ENCODE results near the gene NPAT.
"Not testable (repeated sequence)": the region's sequence is repeated elsewhere in the genome, so short reads cannot be mapped to it uniquely, and the experiment has no call there.

Gene NPAT

DNA sequence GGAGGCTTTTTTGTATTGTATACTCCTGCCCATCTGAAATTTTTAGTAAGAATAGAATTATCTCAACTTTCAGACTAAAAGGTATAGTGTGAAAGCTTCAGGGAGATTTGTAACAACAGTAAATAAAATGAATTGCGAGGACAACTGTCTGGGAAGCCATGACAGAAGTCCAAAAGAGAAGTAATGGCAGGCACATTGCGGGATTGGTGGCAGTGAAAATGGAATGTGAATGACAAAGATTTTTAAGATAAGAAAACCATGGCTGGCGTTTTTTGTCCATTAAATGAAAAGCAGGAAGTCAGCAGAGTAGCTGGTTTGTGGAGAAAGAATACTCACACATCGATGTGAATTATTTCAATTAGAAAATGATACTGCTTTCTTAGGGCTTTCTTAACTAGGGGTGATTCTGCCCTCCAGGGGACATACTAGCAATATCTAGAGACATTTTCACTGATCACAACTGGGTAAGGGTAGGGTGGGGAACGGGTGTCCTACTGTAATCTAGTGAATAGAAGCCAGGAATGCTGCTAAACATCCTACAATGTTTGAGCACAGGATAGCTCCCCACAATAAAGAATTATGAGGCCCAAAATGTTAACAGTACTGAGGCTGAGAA, 1.6 kb downstream of the NPAT start:
- DNase-seq (ENCODE audit: low spot score) = no peak

DNA sequence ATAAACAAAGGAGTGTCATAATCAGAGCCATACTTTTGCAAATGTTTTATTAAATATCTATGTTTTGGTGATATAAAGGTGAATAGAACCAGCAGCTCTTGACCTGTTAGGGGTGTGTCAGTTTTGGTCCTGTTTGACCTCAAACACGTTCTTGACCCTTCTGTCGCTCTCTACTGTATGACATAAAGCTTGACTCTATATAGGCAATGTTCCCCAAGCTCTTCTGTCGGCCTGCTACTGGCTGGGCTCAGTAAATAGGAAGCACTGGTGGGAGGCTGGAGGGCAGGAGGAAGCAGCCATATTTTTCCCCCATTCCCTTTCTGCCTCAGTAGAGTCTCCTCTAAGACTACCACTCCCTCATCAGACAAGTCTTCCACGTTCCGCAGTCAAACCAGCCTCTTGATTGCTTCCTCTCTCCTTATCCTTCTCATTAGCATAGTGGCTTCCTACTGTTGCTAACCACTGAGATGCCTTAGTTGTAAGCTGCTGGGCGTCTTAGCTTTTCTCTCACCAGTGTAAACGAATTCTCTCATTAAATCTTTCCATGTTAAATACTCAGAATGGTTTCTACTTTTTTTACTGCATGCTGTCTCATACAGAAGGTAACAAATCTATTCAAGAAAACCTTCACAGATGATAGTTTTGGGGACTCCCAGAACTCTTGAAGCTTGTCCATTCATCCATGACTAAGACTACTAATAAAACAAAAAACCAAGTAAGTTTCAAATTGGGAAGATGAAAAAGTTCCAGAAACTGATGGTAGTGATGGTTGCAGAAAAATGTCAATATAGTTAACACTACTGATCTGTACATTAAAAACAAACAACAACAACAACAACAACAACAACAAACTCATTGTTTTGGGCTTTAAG, 3.3 kb downstream of the NPAT start:
- no peak for DNase-seq (ENCODE audit: low spot score)

DNA sequence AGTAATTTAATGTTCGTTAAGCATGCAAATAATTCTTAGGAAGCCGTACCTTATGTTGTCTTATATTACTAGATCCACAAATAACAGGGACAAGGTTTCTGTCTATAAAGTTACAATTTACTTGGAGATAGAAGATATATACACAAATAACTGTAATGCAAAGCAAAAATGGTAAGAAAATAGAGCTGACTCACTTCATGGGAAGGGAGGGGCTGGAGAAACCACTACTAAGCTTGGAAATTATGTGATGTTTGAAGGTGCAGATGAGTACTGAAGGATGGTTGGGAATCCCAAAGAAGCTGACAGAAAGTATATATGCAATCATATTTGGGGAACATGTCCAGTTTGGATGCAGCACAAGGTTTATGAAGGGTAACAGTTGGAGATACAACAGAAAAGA, 4.0 kb downstream of the NPAT start:
- no peak for DNase-seq (ENCODE audit: low spot score)

DNA sequence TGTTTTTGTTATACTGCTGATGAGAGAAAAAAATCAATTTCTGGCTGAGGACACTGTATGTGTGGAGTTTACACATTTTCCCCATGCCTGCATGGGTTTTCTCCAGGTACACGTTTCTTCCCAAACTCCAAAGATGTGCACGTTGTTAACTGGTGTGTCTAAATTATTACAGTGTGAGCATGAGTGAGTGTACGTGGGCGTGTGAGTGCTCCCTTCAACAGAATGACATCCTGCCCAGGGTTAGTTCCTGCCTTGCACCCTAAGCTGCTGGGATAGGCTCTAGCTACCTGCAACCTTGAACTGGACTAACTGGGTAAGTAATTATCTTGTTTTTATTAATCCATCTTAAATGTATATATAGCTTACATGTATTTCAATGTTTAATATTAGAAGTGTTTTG, 5.5 kb downstream of the NPAT start:
- DNase-seq (ENCODE audit: low spot score) = no peak

DNA sequence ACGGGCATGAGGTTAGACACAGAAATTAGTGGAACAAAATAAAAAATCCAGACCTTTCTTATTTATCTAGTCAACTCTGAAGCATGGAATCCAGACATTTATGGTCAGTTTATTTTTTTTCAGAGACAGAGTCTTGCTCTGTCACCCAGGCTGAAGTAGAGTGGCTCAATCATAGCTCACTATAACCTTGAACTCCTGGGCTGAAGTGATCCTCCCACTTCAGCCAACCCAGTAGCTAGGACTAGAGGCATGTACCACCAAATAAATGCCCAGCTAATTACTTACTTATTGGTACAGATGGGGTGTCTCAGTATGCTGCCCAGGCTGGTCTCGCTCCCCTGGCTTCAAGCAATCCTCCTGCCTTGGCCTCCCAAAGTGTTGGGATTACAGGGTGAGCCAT, 8.7 kb downstream of the NPAT start:
- no peak for DNase-seq (ENCODE audit: low spot score)

DNA sequence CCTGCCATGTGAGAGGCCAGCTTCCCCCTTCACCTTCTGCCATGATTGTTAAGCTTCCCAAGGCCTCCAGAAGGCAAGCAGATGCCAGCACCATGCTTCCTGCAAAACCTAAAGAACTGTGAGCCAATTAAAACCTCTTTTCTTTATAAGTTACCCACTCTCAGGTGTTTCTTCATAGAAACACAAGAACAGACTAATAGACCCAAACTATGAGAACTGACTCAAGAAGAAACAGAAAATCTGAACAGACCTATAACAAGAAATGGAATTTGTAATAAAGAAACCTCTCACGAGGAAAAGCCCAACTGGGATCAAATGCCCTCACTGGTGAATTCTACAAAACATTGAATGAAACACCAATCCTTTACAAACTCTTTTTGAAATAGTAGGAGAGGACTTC, 12.0 kb downstream of the NPAT start:
- no peak for DNase-seq (ENCODE audit: low spot score)

DNA sequence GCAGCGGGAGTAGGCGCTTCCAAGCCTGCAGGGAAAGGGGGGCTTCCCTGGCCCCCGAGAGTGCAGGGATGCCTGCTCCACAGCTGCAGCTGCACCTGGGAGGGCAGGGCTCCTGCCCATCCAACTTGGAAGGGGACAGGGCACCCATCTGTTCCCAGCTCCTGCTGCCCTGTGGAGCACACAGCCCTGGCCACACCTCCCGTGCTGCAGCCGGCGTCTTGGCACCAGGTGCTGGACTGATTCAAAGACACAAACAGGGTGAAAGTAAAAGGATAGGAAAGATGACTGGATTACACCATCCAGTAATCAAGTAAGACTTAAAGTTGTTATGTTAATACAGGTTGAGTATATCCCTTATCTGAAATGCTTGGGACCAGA, 14.8 kb downstream of the NPAT start:
- DNase-seq (ENCODE audit: low spot score) = no peak

DNA sequence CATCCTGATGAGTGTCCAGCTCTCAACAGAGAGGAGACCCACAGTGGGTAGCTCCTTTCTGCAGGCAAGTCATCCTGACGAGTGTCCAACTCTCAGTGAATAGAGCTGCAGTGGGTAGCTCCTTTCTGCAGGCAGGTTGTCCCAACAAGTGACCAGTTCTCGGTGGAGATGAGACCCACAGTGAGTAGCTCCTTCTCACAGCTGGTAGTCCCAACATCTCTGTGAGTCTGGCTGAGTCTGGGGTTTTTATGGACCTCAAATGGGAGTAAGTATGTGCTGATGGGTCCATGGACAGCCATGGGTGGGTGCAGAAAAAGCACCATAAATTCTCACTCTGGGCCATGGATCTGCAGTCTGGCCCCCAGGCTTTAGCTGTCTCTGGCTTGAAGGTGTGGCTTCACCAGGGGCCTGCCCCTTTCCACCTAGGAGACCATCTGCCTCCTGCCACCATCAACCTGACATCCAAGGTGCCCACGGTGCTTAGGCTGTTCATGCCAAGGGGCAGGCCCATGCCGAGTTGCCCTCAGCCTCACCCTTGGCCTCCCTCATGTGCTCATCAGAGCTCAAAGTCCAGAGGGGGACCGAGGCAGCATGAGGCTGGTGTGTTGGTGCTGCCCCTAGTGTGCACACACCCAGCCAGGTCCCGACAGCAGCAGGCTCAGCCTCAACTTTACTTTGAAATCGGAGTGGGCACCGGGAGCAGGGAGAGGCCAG, 15.3 kb downstream of the NPAT start:
- no peak for DNase-seq (ENCODE audit: low spot score)

DNA sequence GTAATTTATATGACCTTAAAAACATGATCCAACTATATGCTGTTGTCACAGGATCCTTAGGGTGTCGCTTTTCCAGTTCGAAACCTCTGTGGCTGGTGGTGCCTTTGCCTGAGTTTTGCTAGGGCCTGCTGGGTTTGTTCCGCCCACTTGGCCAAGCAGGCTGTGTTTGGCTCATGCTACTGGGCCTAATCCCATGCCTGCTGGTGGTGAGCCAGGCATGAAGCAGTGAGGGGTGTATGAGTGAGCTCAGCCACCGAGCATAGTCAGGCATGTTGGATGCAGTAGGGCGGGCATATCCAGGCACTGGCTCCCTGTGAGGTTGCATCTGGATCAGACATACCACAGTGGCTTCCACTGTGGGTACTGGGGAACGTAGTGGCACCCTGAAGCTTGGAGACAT, 16.3 kb downstream of the NPAT start:
- DNase-seq (ENCODE audit: low spot score) = no peak

DNA sequence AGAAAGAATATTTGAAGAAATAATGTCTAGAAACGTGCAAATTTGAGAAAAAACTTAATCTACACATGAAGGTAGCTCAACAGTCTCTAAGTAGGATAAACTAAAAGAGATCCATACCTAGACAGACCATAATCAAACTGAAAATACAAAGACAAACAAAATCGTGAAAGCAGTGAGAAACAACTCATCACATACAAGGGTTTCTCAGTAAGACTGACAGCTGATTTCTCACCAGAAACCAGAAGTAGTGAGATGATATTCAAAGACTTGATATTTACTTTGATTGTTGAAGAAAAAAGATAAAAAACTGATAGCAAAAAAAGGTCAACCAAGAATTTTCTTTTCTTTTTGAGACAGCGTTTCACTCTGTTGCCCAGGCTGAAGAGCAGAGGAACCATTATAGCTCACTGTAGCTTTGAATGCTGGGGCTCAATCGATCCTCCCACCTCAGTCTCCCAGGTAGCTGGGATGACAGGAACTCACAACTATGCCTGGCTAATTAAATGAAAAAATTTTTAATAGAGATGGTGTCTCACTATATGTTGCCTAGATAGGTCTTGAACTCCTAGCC, 17.4 kb downstream of the NPAT start:
- DNase-seq (ENCODE audit: low spot score) = no peak

DNA sequence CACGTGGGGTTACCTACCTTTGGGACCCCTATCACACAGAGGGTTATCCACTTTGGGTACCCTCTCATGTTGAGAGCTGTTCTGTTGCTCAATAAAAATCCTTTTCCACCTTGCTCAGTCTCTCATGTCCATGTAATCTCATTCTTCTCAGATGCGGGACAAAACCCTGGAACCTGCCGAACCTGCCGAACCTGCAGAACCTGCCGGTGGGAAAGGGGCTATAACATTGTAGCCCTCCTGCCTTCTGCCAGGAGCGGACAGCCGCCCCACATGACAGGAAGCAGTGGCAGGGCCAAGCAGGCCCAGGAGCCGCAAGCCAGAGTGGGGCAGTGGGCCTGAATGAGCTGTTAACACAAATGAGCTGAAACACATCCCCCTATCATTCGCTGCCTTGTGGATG, 18.1 kb downstream of the NPAT start:
- DNase-seq (ENCODE audit: low spot score) = no peak

DNA sequence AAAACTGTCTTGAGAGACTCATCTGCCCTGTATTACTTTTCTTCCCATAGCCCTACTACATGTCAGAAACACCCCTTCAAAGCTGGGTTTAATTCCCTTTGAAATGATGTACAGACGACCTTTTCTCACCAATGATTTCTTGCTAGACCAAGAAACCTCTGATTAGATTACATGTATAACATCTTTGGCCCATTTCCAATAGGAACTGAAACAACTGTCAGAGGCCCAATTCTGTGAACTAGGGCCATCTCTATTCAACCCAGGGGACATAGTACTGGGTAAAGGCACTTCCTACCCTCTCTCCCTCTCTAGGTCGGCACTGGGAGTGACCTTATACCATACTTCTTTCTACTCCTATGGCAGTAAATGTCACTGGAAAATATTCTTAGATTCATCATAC, 19.4 kb downstream of the NPAT start:
- no peak for DNase-seq (ENCODE audit: low spot score)

DNA sequence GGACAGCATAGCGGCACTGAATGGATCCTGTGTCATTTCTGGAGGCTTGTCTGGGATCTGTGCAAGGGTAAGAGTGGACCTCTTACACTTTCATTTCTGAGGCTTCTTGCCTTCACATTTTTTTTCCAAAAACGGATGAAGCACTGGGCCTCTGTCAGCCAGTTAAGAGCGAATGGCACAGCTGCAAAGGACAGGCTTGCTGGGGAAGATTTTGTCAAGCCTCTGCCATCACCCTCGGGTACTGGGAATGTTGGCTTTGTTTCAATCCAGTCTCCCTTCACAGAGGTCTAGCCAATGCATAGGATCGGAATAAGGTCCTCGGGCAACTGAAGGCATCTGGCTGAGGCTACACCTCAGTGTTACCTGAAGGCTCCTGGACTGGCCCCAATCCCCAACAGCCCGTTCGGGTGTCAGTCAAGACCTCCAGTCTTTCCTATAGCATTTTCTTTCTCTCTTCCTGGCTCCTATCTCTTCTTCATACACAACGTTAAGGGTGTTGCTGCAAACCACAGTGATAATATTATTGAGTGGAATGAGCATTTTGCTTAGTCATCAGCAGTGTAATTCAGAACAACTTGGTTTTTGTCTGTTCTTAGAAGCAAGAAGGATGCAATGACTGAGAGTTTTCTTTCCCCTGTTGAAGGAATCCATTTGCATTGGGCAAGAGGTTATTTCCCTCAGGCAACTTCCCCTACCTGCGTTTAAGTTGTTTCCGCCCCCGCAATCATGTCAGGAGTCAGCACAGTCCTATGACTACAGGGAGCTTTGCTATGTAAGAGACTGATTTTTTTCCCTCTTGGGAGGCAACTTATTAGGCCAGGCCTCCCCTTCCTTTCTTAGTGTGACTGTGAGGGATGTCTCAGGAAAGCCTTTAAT, 22.8 kb downstream of the NPAT start:
- no peak for DNase-seq (ENCODE audit: low spot score)

DNA sequence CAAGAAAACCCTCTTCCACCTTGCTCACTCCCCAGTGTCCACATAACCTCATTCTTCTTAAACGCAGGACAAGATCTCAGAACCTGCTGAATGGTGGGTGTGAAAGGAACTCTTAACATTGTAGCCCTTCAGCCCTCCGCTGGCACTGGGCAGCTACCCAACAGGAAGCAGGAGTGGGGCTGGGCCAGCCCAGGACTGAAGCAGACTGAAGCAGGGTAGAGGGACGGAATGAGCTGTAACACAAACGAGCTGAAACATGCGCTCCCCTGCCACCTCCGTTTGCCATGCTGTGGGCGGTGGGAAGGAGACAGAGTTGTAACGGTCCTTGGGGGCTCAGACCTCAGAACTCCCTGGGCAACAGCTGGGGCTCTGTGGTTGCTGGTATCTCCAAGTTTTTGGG, 23.6 kb downstream of the NPAT start:
- DNase-seq (ENCODE audit: low spot score) = no peak

DNA sequence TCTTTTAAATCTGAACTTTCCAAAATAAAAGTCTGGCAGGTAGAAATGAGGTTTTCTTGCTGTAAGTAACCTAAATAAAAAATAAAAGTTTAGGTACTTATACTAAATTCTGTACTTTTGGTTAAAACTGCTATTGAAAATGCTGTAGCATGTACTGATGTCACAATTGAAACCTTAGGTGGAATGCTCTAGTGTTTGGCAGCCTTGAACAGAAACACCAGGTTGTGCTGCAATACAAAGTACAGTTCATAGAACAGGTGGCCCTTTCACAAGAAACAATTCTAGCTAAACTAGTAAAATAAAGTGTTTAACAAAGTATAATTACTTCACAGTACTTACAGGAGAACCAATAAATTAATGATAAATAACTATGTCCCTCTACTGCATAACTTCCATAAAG, 25.1 kb downstream of the NPAT start:
- DNase-seq (ENCODE audit: low spot score) = no peak

DNA sequence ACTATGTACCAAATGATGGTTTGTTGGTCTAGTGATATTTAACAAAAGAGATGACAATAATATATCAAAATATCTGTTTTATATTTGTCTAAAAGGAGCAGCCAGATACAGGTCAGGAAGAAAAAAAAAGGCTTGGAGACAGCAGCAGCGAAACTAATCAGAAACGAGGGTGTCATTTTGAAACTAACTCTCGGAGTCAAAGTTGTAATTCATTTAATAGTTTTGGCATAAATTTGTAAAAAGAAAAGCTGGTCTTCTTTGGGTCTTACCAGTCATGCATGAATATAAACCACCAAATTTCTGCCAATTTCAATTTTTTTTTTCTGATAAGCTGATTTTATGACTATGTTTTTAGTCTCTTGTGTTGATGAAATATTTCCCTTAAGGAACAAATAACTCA, 25.5 kb downstream of the NPAT start:
- no peak for DNase-seq (ENCODE audit: low spot score)

DNA sequence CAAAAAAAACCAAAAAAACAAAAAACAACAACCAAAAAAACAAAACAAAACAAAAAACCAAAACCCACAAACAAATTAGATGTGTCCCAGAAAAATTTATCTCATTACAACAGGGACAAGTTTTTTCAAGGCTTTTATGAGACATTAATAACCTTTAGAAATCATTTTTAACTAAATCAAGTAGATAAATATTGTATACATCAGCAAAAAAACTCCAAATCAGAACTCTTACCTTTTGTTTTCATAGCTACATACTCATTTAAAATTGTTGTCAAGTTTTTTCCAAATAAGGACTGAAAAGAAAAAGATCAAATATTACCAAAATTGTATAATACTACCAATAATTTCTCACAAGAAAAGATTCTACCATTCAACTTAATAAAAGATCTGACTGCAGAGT, 28.7 kb downstream of the NPAT start:
- DNase-seq (ENCODE audit: low spot score) = no peak

DNA sequence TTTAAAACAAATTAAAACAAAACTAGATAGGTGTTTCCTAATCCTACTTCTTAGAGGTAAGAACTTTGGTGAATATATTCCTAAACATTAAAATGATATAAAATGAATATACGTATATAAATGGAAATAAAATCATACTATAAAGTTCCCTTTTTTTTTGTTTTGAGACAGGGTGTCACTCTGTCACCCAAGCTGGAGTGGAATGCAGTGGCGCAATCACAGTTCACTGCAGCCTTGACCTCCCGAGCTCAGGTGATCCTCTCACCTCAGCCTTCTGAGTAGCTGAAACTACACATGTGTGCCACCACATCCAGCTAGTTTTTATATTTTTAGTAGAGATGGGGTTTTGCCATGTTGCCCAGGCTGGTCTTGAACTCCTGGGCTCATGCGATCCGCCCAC, 44.9 kb downstream of the NPAT start:
- no peak for DNase-seq (ENCODE audit: low spot score)

DNA sequence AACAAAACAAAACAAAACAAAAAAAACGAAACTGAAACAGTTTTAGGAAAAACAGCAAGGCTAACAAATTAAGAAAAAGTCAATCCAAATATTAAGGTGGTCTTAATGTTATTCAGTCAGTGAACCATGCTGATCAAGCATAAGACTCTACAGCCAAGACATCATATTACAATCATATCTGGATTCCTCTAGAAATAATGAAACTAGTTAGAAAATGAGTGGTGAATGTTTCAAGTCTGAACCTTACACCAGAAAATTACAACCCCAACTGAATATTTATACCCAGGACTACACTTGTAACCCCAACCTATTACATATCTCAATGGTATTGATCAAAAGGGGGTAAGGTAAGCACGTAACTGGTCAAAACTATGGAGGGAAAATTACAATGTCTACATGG, 52.3 kb downstream of the NPAT start:
- DNase-seq (ENCODE audit: low spot score) = no peak

DNA sequence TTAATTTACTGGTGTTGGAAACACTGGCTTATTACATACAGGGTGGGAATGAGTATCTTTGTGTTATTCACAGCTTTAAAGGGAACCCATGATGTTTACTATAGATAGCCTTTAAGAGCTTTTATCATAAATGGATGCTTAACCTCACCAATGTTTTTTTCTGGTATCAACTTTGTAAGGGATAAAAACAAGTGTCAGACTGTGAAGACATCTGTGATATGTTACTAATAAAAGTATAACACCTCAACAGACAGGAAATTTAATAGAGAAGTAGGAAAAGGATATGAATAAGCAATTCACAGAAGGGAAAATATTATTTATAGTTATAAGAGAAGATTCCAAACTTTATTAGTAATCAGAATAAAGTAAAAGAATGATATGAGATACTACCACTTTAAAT, 54.8 kb downstream of the NPAT start:
- DNase-seq (ENCODE audit: low spot score) = no peak

DNA sequence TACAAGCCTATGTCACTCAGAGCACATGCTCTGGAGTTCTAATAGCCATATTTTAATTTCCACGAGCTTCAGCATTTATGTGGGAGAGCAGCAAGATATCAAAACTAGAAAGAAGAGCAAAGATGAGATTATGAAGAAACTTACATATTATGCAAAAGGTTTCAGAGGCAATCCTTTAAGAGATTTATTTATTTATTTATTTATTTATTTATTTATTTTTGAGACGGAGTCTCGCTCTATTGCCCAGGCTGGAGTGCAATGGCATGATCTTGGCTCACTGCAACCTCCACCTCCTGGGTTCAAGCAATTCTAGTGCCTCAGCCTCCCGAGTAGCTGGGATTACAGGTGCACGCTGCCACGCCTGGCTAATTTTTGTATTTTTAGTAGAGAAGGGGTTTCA, 59.6 kb downstream of the NPAT start:
- DNase-seq (ENCODE audit: low spot score) = not testable (repeated sequence)

Data from SK-N-DZ (cell line).